PC-9 (cell line): Measurements from ENCODE around the gene EVC2.

Experiments
- EZH2 ChIP-seq: fragments of 200-600 bp; sonication (generic); IDR thresholded peaks from 2 replicates; pipeline ENCODE4 v1.8.0; 2017; ENCODE audit warnings: antibody characterized with exemption, low read depth
- TF ChIP-seq, protein P1 (sequence below): fragments of 200-600 bp; sonication (generic); conservative IDR thresholded peaks from 2 replicates; pipeline ENCODE4 v1.6.1; 2017; ENCODE audit warnings: mixed run types, antibody characterized with exemption, mild to moderate bottlenecking, moderate library complexity

DNA sequence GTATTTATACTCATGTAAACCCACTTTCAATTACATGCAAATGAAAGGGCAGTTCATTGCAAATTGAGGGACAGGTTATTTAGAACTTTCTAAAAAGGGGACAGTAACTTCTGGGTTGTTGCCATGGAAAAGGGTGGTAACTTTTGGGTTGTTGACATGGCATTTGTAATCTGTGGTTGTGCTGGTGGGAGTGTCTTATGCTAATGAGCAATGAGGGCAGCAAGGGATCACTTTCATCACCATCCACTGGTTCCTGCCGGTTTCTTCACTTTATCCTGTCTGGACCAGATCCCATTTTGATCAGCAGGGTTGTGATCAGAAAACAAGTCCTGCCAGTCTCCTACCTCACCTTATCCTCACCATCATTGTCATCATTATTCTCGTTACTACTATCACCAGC lies 34.6 kb upstream of the EVC2 start:
- TF ChIP-seq, protein P1, sequence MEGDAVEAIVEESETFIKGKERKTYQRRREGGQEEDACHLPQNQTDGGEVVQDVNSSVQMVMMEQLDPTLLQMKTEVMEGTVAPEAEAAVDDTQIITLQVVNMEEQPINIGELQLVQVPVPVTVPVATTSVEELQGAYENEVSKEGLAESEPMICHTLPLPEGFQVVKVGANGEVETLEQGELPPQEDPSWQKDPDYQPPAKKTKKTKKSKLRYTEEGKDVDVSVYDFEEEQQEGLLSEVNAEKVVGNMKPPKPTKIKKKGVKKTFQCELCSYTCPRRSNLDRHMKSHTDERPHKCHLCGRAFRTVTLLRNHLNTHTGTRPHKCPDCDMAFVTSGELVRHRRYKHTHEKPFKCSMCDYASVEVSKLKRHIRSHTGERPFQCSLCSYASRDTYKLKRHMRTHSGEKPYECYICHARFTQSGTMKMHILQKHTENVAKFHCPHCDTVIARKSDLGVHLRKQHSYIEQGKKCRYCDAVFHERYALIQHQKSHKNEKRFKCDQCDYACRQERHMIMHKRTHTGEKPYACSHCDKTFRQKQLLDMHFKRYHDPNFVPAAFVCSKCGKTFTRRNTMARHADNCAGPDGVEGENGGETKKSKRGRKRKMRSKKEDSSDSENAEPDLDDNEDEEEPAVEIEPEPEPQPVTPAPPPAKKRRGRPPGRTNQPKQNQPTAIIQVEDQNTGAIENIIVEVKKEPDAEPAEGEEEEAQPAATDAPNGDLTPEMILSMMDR: no peak
- no peak for TF ChIP-seq EZH2
